Mesendoderm (in vitro differentiated cells): ENCODE data around the gene MCIDAS.

Experiments
- DNase-seq: peaks from one replicate; pipeline ENCODE4 v3.0.0; 2013
- H2AK5ac ChIP-seq: 2 replicates; pipeline ENCODE4 v1.6.1; 2013; ENCODE audit warnings: low read length, inconsistent platforms
- H2BK120ac ChIP-seq: 2 replicates; pipeline ENCODE4 v1.6.1; 2013; ENCODE audit warnings: low read depth, mild to moderate bottlenecking, low read length, moderate library complexity, mixed read lengths
- H2BK15ac ChIP-seq: replicated peaks from 2 replicates; pipeline ENCODE4 v1.6.1; 2013; ENCODE audit warnings: low read depth, mild to moderate bottlenecking, moderate library complexity
- H2BK5ac ChIP-seq: 2 replicates; pipeline ENCODE4 v1.6.1; 2013; ENCODE audit warnings: low read length, inconsistent platforms
- H3K18ac ChIP-seq: 2 replicates; pipeline ENCODE4 v1.6.1; 2013; ENCODE audit warnings: mild to moderate bottlenecking, low read length, mixed read lengths
- H3K23ac ChIP-seq: one replicate; pipeline ENCODE4 v1.6.1; 2013; ENCODE audit warnings: low read length
- H3K27ac ChIP-seq: 2 replicates; pipeline ENCODE4 v1.5.1; 2013; ENCODE audit warnings: low read depth, mild to moderate bottlenecking, inconsistent platforms, low read length, moderate library complexity
- H3K27me3 ChIP-seq: 2 replicates; pipeline ENCODE4 v1.6.1; 2013; ENCODE audit warnings: low read length, control low read depth, mild to moderate bottlenecking, inconsistent platforms; ENCODE audit not compliant: insufficient read depth, poor library complexity
- H3K36me3 ChIP-seq: 2 replicates; pipeline ENCODE4 v1.6.1; 2013; ENCODE audit warnings: low read length, inconsistent platforms; ENCODE audit not compliant: control insufficient read depth, insufficient read depth
- H3K4ac ChIP-seq: one replicate; pipeline ENCODE4 v1.6.1; 2013; ENCODE audit warnings: low read depth, mild to moderate bottlenecking, low read length, moderate library complexity
- H3K4me1 ChIP-seq: 2 replicates; pipeline ENCODE4 v1.6.1; 2013; ENCODE audit warnings: low read depth, low read length, inconsistent platforms; ENCODE audit not compliant: control insufficient read depth
- H3K4me2 ChIP-seq: 2 replicates; pipeline ENCODE4 v1.6.1; 2013; ENCODE audit warnings: low read length
- H3K4me3 ChIP-seq: 2 replicates; pipeline ENCODE4 v1.5.1; 2013; ENCODE audit warnings: mild to moderate bottlenecking, low read length
- H3K56ac ChIP-seq: one replicate; pipeline ENCODE4 v1.6.1; 2013; ENCODE audit warnings: low read length
- H3K79me1 ChIP-seq: 2 replicates; pipeline ENCODE4 v1.6.1; 2013; ENCODE audit warnings: low read length, inconsistent platforms
- H3K79me2 ChIP-seq: 2 replicates; pipeline ENCODE4 v1.6.1; 2013; ENCODE audit warnings: mild to moderate bottlenecking, low read length; ENCODE audit not compliant: control insufficient read depth, insufficient read depth
- H3K9ac ChIP-seq: 2 replicates; pipeline ENCODE4 v1.6.1; 2013; ENCODE audit warnings: low read length, inconsistent platforms
- H4K5ac ChIP-seq: one replicate; pipeline ENCODE4 v1.6.1; 2013; ENCODE audit warnings: low read length
- H4K8ac ChIP-seq: one replicate; pipeline ENCODE4 v1.6.1; 2013; ENCODE audit warnings: low read depth, mild to moderate bottlenecking, control low read depth, low read length, moderate library complexity
- WGBS: extraction: QIAGEN DNeasy Blood & Tissue Kit; methylation state at CpG from one replicate; pipeline ENCODE4 v1.1.7; 2013; ENCODE audit warnings: low lambda C conversion rate, missing lambda C conversion rate; ENCODE audit not compliant: insufficient coverage; ENCODE audit errors: extremely low coverage; 5-methylcytosine and 5-hydroxymethylcytosine counted together

Gene MCIDAS

GRCh38 chr5:55219770-55220169 is 7.3 kb downstream of the MCIDAS start:
- no peak for DNase-seq
- no peak overlapping the region for H2BK5ac ChIP-seq
- no peak overlapping the region for H2BK120ac ChIP-seq
- no peaks in the 10 kb centered on the region for H3K79me2 ChIP-seq
- H3K4ac ChIP-seq: no peak overlapping the region
- no peak overlapping the region for H3K4me2 ChIP-seq
- H3K18ac ChIP-seq: no peak overlapping the region
- H4K8ac ChIP-seq: no peak overlapping the region
- no peak overlapping the region for H3K27ac ChIP-seq
- peaks cover 36% of the 10 kb centered on the region for H3K27me3 ChIP-seq
- H2BK15ac ChIP-seq: no peak overlapping the region
- H3K23ac ChIP-seq: no peak overlapping the region
- H3K36me3 ChIP-seq: no peaks in the 10 kb centered on the region
- no peaks in the 10 kb centered on the region for H3K4me1 ChIP-seq
- H3K4me3 ChIP-seq: no peak overlapping the region
- no CpG with 5 or more reads among the region's 3 CpGs for WGBS
- H3K9ac ChIP-seq: no peak overlapping the region
- no peak overlapping the region for H4K5ac ChIP-seq
- H3K79me1 ChIP-seq: no peaks in the 10 kb centered on the region
- H3K56ac ChIP-seq: no peak overlapping the region
- no peak overlapping the region for H2AK5ac ChIP-seq

- H3K27me3 ChIP-seq: peaks cover 28% of the 10 kb centered on the region
- no peak overlapping the region for H3K9ac ChIP-seq
- H3K4me1 ChIP-seq: no peaks in the 10 kb centered on the region
- no peak overlapping the region for H2AK5ac ChIP-seq
- no peak overlapping the region for H3K4me2 ChIP-seq
- no peak overlapping the region for H2BK5ac ChIP-seq
- H3K23ac ChIP-seq: no peak overlapping the region
- no peak overlapping the region for H4K5ac ChIP-seq
- H3K79me1 ChIP-seq: no peaks in the 10 kb centered on the region
- no peaks in the 10 kb centered on the region for H3K36me3 ChIP-seq
- no peak overlapping the region for H2BK15ac ChIP-seq
- no peak overlapping the region for H3K4me3 ChIP-seq
- no peak overlapping the region for H4K8ac ChIP-seq
- no peak overlapping the region for H3K27ac ChIP-seq
- WGBS: no CpG with 5 or more reads among the region's 4 CpGs
- DNase-seq: peak; percentile 66
- H3K18ac ChIP-seq: no peak overlapping the region
- H3K79me2 ChIP-seq: no peaks in the 10 kb centered on the region
- no peak overlapping the region for H3K4ac ChIP-seq
- no peak overlapping the region for H2BK120ac ChIP-seq
- no peak overlapping the region for H3K56ac ChIP-seq
Observed at GRCh38 chr5:55218967-55219366, 8.1 kb downstream of the MCIDAS start.

- H3K56ac ChIP-seq: no peak overlapping the region
- no peak overlapping the region for H4K5ac ChIP-seq
- DNase-seq: no peak
- no peak overlapping the region for H2BK5ac ChIP-seq
- no peak overlapping the region for H2BK120ac ChIP-seq
- no peak overlapping the region for H3K4me3 ChIP-seq
- H2BK15ac ChIP-seq: no peak overlapping the region
- H3K79me1 ChIP-seq: no peaks in the 10 kb centered on the region
- no peak overlapping the region for H3K9ac ChIP-seq
- no peaks in the 10 kb centered on the region for H3K4me1 ChIP-seq
- H3K27ac ChIP-seq: no peak overlapping the region
- no peak overlapping the region for H4K8ac ChIP-seq
- no peaks in the 10 kb centered on the region for H3K79me2 ChIP-seq
- H3K23ac ChIP-seq: no peak overlapping the region
- no peak overlapping the region for H3K4me2 ChIP-seq
- no peak overlapping the region for H3K18ac ChIP-seq
- no peak overlapping the region for H2AK5ac ChIP-seq
- H3K36me3 ChIP-seq: no peaks in the 10 kb centered on the region
- no peak overlapping the region for H3K4ac ChIP-seq
- no CpG with 5 or more reads among the region's 2 CpGs for WGBS
- no peaks in the 10 kb centered on the region for H3K27me3 ChIP-seq
Observed at GRCh38 chr5:55211184-55211874, 15.8 kb downstream of the MCIDAS start.

DNA sequence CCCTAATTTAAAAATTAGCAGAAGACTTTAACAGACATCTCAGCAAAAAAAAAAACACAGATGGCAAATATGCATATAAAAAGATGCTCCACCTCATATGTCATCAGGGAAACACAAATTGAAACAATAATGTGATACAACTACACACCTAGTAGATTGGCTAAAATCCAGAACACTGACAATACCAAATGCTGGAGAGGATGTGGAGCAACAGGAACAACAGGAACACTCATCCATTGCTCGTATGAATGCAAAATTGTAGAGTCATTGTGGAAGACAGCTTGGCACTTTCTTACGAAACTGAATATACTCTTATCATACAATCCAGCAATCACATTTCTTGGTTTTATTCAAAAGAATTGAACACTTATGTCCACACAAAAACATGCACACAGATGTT is 22.1 kb downstream of the MCIDAS start:
- no peak for DNase-seq
- H3K27me3 ChIP-seq: no peaks in the 10 kb centered on the region
- H3K36me3 ChIP-seq: no peaks in the 10 kb centered on the region
- H3K4me2 ChIP-seq: no peak overlapping the region
- no CpG with 5 or more reads among the region's 2 CpGs for WGBS
- no peak overlapping the region for H3K27ac ChIP-seq
- H2BK120ac ChIP-seq: no peak overlapping the region
- H2AK5ac ChIP-seq: no peak overlapping the region
- H3K18ac ChIP-seq: no peak overlapping the region
- no peak overlapping the region for H3K9ac ChIP-seq
- H4K5ac ChIP-seq: no peak overlapping the region
- no peak overlapping the region for H3K4ac ChIP-seq
- no peaks in the 10 kb centered on the region for H3K4me1 ChIP-seq
- H3K56ac ChIP-seq: no peak overlapping the region
- no peak overlapping the region for H3K23ac ChIP-seq
- H2BK5ac ChIP-seq: no peak overlapping the region
- no peaks in the 10 kb centered on the region for H3K79me2 ChIP-seq
- no peak overlapping the region for H4K8ac ChIP-seq
- H3K79me1 ChIP-seq: no peaks in the 10 kb centered on the region
- no peak overlapping the region for H3K4me3 ChIP-seq
- H2BK15ac ChIP-seq: no peak overlapping the region

DNA sequence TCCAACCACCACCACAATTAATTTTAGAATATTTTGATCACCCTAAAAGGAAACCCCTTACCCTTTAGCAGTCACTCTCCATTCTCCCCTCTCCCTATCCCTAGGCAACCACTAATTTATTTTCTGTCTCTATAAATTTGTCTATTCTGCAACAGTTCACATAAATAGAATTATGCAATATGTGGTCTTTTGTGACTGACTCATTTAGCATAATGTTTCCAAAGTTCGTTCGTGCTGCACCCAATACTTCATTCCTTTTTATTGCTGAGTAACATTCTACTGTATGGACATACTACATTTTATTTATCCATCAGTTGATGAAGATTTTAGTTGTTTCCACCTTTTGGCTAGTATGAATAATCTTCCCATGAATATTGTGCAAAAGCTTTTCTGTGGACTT is 36.0 kb downstream of the MCIDAS start:
- Histone ChIP-seq H3K4me1 (no peaks in the 10 kb centered on the region), H3K9ac (no peak overlapping the region), H2BK5ac (no peak overlapping the region), H3K56ac (no peak overlapping the region), H3K4ac (no peak overlapping the region), H2AK5ac (no peak overlapping the region), H3K4me3 (no peak overlapping the region), H2BK15ac (no peak overlapping the region), H3K79me1 (no peaks in the 10 kb centered on the region), H3K36me3 (no peaks in the 10 kb centered on the region), H2BK120ac (no peak overlapping the region), H3K79me2 (no peaks in the 10 kb centered on the region), H4K8ac (no peak overlapping the region), H4K5ac (no peak overlapping the region), H3K23ac (no peak overlapping the region), H3K27me3 (no peaks in the 10 kb centered on the region), H3K27ac (no peak overlapping the region), H3K4me2 (no peak overlapping the region), H3K18ac (no peak overlapping the region)
- DNase-seq: no peak
- WGBS: no CpG with 5 or more reads among the region's 2 CpGs
